ENCODE measurements around the gene LGALS7.
"Not testable (repeated sequence)": the region's sequence is repeated elsewhere in the genome, so short reads cannot be mapped to it uniquely, and the experiment has no call there.

LGALS7 gene

GRCh38 chr19:38770228-38770948 lies 2.9 kb downstream of the LGALS7 start:
- not testable (repeated sequence) for DNase-seq

- DNase-seq, result no peak
These were observed 3.6 kb downstream of the LGALS7 start for GRCh38 chr19:38769635-38770211.

DNA sequence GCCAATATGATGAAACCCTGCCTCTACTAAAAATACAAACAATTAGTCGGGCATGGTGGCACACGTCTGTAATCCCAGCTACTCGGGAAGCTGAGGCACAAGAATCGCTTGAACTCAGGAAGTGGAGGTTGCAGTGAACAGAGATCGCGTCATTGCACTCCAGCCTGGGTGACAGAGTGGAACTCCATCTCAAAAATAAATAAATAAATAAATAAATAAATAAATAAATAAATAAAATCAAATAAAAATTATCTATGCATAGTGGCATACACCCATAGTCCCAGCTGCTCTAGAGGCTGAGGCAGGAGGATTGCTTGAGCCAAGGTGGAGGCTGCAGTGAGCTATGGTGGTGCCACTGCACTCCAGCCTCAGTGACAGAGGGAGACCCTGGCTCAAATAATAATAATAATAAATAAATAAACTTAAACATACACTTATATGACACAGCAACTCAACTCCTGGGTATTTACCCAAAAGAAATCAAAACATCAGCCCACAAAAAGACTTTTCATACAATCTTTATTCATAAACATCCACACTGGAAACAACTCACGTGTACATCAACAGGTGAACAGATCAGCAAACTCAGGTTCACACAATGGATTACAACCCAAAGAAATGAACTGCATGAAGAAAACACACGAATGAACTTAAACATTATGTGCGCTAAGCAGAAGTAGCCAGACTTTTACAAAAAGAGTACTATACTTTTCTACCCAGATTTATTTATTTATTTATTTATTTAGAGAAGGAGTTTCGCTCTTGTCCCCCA lies 6.9 kb downstream of the LGALS7 start:
- DNase-seq, result no peak

- no peak for DNase-seq
These were observed 8.1 kb downstream of the LGALS7 start for GRCh38 chr19:38765214-38765613.

- no peak for DNase-seq
These were observed 9.5 kb downstream of the LGALS7 start for GRCh38 chr19:38763795-38764220.

- not testable (repeated sequence) for DNase-seq
These were observed 11.4 kb downstream of the LGALS7 start for GRCh38 chr19:38761884-38762389.

GRCh38 chr19:38760805-38761517 lies 12.4 kb downstream of the LGALS7 start:
- not testable (repeated sequence) for DNase-seq

DNA sequence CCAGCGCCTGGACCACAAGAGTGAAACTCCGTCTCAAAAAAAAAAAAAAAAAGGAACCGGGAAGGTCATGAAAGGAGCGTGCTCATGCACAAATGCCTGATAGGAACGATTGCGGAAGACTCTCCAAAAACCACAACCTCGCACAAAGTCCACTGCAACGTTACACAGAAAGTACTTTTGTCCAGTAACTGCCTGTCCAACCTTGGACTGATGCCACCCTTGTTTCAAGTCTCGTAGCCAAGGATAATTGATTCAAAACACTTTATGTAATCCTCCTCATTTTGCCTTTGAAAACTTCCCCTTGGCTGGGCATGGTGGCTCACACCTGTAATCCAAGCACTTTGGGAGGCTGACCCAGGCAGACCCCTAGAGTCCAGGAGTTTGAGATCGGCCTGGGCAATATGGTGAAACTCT lies 13.7 kb downstream of the LGALS7 start:
- DNase-seq, result no peak

DNA sequence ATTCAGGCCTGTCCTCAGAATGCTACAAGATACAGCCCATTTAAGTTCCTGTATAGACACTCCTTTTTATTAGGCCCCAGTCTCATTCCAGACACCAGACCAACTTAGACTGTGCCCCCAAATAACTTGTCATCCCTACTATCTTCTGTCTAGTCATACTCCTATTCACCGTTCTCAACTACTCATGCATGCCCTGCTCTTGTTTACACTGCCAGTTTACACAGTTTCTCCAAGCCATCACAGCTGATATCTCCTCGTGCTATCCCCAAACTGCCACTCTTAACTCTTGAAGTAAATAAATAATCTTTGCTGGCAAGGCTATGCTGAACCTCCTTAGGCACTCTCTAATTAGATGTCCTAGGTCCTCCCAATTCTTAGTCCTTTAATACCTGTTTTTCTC lies 19.1 kb downstream of the LGALS7 start:
- DNase-seq, result not testable (repeated sequence)

GRCh38 chr19:38753783-38754182 lies 19.5 kb downstream of the LGALS7 start:
- DNase-seq, result not testable (repeated sequence)

- DNase-seq, result no peak
These were observed 28.0 kb downstream of the LGALS7 start for GRCh38 chr19:38745316-38745715.

DNA sequence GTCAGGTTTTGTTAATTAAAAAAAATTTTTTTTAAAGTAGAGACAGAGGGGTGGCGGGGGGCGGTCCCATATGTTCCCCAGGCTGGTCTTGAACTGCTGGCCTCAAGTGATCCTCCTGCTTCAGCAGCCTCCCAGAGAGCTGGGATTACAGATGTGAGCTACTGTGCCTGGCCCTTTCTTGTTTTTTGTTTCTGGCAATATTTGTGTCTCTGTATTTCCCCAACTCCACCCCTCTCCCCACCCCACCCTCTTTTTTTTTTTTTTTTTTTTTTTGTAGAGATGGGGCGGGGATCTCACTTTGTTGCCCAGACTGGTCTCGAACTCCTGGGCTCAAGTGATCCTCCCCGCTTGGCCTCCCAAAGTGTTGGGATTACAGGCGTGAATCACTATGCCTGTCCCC lies 28.4 kb downstream of the LGALS7 start:
- DNase-seq, result no peak

GRCh38 chr19:38744298-38744681 lies 29.0 kb downstream of the LGALS7 start, which contains the start of gene CAPN12:
CAPN12 (minus strand) TSS chr19:38744474; CDS start chr19:38744165, 309 bp downstream.
- DNase-seq, result no peak

DNA sequence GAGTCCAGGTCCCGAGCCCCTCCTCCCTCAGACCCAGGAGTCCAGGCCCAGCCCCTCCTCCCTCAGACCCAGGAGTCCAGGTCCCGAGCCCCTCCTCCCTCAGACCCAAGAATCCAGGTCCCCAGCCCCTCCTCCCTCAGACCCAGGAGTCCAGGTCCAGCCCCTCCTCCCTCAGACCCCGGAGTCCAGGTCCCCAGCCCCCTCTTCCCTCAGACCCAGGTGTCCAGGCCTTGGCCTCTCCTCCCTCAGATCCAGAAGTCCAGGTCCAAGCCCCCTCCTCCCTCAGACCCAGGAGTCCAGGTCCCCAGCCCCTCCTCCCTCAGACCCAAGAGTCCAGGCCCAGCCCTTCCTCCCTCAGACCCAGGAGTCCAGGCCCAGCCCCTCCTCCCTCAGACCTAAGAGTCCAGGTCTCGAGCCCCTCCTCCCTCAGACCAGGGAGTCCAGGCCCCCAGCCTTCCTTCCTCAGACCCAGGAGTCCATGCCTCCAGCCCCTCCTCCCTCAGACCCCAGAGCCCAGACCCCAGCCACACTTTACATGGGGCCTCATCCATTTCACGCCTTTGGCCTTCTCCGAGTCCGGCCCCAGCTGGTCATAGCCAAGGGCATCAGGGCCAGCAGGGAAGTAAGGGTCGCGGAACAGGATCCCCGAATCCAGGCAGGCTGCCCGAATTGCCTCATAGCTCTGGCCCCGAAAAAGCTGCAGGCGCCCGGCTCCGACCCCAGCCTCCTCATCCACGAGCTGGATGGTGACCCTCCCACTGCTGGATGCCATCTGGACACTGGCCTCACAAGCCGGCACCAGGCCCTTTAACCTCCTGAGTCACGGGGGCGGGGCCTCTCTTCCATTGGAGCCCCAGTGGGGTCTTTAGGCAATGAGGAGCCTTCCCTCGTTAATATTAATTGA lies 29.7 kb downstream of the LGALS7 start:
- DNase-seq, result no peak

DNA sequence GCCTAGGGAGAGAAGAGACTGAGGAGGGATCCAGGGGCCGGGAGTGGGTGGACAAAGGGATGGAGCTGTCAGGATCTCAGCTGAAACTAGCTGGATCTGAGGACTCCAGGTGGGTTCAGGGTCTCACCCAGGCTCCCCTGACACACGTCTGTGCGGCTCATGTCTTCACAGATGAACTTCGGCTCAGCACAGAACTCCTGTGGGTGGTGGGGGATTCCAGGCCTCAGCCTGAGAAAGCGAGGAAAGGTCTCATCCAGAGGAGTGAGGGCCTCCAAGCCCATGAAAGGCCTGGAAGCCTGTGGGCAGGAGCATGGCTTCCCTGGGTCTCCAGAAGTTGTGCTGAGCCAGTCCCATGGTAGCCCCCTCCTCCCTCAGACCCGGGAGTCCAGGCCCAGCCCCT lies 30.4 kb downstream of the LGALS7 start:
- DNase-seq, result no peak

- no peak for DNase-seq
These were observed 31.0 kb downstream of the LGALS7 start for GRCh38 chr19:38742296-38742695.

DNA sequence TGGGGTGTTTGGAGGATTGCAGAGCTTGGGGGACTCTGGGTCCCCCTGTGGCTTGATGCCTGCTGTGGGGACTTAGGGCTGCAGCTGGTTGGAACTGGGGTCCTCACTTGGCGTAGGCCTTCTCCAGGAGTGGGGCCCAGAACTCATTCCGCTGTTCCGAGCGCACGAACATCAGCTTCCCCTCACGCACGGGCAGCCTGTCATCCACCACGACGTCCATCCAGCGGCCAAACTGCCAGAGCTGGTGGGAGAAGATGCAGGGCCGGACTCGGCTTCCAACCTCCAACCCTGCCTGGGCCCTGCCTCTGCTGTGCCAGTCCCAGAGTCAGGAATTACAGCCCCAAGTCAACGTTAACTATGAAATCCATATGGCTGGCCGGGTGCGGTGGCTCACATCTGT lies 31.6 kb downstream of the LGALS7 start:
- DNase-seq, result no peak

DNA sequence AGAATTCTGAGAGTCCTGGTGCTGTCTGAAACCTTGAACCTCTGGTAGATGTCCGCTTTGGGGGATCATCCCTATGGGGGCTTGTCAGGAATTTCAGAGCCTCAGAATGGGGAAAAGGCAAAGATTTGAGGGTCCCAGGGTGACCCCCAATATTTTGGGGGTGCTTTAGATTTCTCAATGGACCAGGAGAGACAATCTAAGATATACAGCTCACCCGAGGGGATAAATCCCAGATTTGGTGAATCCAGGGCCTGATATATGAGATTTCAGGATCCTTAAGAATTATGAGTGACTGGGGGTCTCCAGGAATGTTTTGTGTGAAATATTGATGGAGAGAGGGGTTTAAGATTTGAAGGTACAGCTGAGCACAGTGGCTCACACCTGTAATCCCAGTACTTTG lies 32.4 kb downstream of the LGALS7 start:
- DNase-seq, result no peak

DNA sequence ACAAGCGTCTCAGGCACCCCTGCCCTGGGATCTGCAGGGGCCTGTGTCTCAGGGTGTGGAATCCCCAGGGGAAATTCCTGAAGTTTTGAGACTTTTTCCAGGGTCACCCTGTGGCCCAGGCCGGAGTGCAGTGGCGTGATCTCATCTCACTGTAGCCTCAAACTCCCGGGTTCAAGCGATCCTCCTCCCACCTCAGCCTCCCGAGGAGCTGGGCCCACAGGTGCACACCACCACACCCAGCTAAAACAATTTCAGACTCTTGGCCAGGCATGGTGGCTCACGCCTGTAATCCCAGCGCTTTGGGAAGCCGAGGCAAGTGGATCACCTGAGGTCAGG lies 33.1 kb downstream of the LGALS7 start:
- no peak for DNase-seq

DNA sequence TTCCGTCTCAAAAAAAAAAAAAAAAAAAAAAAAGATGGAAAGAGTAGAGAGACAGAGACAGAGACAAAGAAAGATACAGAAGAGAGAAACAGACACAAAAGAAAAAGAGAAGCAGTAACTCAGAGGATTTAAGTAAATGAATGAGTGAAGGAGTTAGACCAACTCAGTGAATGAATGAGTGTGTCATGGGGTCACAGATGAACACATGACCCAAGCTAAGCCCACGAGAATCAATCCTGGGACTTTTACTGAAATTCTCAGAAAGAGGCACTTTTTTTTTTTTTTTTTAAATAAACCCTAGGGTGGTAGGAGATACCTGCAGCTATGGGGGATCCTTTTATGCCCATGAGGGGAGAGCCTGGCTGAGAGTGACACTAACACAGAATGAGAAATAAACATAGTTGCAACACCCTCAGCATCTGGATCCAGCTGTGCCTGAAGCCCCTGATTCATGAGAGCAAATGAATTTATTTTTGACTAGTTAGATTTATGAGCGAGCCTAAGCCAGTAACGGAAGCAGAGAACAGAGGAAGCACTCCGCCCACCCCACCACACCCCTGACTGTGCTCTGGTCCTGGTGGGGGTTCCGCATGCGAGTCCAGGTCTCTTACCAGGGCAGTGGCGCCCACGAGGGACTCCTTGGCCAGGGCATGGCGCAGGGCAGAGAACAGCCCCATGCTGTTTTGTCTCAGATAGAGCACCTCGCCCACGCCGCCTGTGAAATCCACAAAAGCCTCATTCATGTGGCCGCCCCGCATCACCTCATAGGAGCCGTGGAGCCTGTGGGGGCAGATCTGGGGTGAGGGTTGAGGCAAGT lies 33.7 kb downstream of the LGALS7 start:
- no peak for DNase-seq

Measured in NCI-H187 treated with DMSO at 0.1 percent for 48 hours (cell line).